ENCODE results near the gene CAPG. TPM values are rescaled to one million over a fixed set of nuclear protein-coding genes. Genes with fewer than 3 reads are reported as not detected.

CAPG gene
- total RNA-seq, 1 experiment from 2014 or later = 117 TPM

GRCh38 chr2:85388878-85389538 lies 21.2 kb downstream of the CAPG start:
- H3K9me3 Mint-ChIP-seq = no peaks in the 10 kb centered on the region
- DNase-seq (ENCODE audit: low spot score) (no peak), ATAC-seq (no peak)
- peaks cover 7% of the 10 kb centered on the region for H3K36me3 Mint-ChIP-seq
- H3K4me1 Mint-ChIP-seq = peaks cover 24% of the 10 kb centered on the region
- 0 out of 2 replicates have a peak overlapping the region, but pooled peaks have one; percentile 37 for H3K27ac Mint-ChIP-seq
- TF ChIP-seq ZNF232 (CRISPR knock-in tag; IDR thresholded peaks at IDR 0.05) = no peak
- no peak for TF ChIP-seq NFATC4 (CRISPR knock-in tag; IDR thresholded peaks at IDR 0.05)
- TF ChIP-seq ZNF671 (CRISPR knock-in tag; IDR thresholded peaks at IDR 0.05) = no peak
- TF ChIP-seq GTF2I (CRISPR knock-in tag; conservative IDR thresholded peaks at IDR 0.05) = no peak
- no peak for TF ChIP-seq AFF4 (CRISPR knock-in tag; IDR thresholded peaks at IDR 0.05; ENCODE audit: borderline replicate concordance)
- no peak for TF ChIP-seq E2F1 (CRISPR knock-in tag; IDR thresholded peaks at IDR 0.05)
- no peak for TF ChIP-seq ATF1 (CRISPR knock-in tag; IDR thresholded peaks at IDR 0.05)
- no peaks in the 10 kb centered on the region for H3K27me3 Mint-ChIP-seq (ENCODE audit: low read depth)
- POLR2A ChIA-PET = interaction anchor here (1.3 kb wide), 1 partner anchor 19 kb away, joined by 3 read pairs; no protein-coding TSS in a partner anchor
- CTCF ChIA-PET = interaction anchor here (0.8 to 6.8 kb wide), 3 partner anchors 25 to 162 kb away, joined by 3 to 66 read pairs (median 10); no protein-coding TSS in a partner anchor
- H3K4me3 Mint-ChIP-seq = no peak overlapping the region

GRCh38 chr2:85387754-85388153 lies 22.4 kb downstream of the CAPG start:
- ATAC-seq (no peak), DNase-seq (ENCODE audit: low spot score) (no peak)
- Mint-ChIP-seq H3K4me3 (no peak overlapping the region), H3K36me3 (peaks cover 9% of the 10 kb centered on the region), H3K4me1 (peaks cover 29% of the 10 kb centered on the region), H3K27ac (no peak overlapping the region), H3K27me3 (ENCODE audit: low read depth) (no peaks in the 10 kb centered on the region), H3K9me3 (no peaks in the 10 kb centered on the region)
- POLR2A ChIA-PET = interaction anchor here (0.7 kb wide), 1 partner anchor 130 kb away, joined by 4 read pairs; no protein-coding TSS in a partner anchor
- CTCF ChIA-PET = interaction anchor here (0.5 kb wide), 1 partner anchor 26 kb away, joined by 3 read pairs; no protein-coding TSS in a partner anchor
- TF ChIP-seq KAT7 (CRISPR knock-in tag; IDR thresholded peaks at IDR 0.05; ENCODE audit: borderline replicate concordance) (no peak), RORB (CRISPR knock-in tag; IDR thresholded peaks at IDR 0.05) (no peak), ARID4B (CRISPR knock-in tag; IDR thresholded peaks at IDR 0.05; ENCODE audit: borderline replicate concordance) (no peak), FOXJ3 (CRISPR knock-in tag; IDR thresholded peaks at IDR 0.05; ENCODE audit: borderline replicate concordance) (no peak), ZNF219 (CRISPR knock-in tag; IDR thresholded peaks at IDR 0.05; ENCODE audit: borderline replicate concordance) (no peak), SMAD4 (CRISPR knock-in tag; IDR thresholded peaks at IDR 0.05) (no peak), ERG (CRISPR knock-in tag; IDR thresholded peaks at IDR 0.05) (no peak), ZNF532 (CRISPR knock-in tag; IDR thresholded peaks at IDR 0.05; ENCODE audit: borderline replicate concordance) (no peak), CREM (CRISPR knock-in tag; IDR thresholded peaks at IDR 0.05) (no peak), TEAD1 (CRISPR knock-in tag; IDR thresholded peaks at IDR 0.05) (no peak), USF1 (CRISPR knock-in tag; IDR thresholded peaks at IDR 0.05) (no peak), NFE2L1 (CRISPR knock-in tag; IDR thresholded peaks at IDR 0.05) (no peak)

All from WTC11 (cell line).